GM12864 (cell line): ENCODE data around the gene ARHGAP22.

Experiments
- DNase-seq: peaks from one replicate; pipeline ENCODE4 v3.0.0-alpha.2; 2011; ENCODE audit warnings: low read depth
- H3K4me3 ChIP-seq: 2 replicates; pipeline ENCODE4 v1.5.1; 2011; ENCODE audit warnings: mild to moderate bottlenecking, low read depth, low read length, control low read depth
- TF ChIP-seq, protein P1 (sequence below): IDR thresholded peaks from 2 replicates; pipeline ENCODE4 v1.5.1; 2011; ENCODE audit warnings: low read depth, mild to moderate bottlenecking, moderate library complexity, low read length, control low read depth, inconsistent platforms; ENCODE audit errors: missing control alignments

The ARHGAP22 gene

GRCh38 chr10:48456361-48456804 lies 148.5 kb downstream of the ARHGAP22 start:
- TF ChIP-seq, protein P1, sequence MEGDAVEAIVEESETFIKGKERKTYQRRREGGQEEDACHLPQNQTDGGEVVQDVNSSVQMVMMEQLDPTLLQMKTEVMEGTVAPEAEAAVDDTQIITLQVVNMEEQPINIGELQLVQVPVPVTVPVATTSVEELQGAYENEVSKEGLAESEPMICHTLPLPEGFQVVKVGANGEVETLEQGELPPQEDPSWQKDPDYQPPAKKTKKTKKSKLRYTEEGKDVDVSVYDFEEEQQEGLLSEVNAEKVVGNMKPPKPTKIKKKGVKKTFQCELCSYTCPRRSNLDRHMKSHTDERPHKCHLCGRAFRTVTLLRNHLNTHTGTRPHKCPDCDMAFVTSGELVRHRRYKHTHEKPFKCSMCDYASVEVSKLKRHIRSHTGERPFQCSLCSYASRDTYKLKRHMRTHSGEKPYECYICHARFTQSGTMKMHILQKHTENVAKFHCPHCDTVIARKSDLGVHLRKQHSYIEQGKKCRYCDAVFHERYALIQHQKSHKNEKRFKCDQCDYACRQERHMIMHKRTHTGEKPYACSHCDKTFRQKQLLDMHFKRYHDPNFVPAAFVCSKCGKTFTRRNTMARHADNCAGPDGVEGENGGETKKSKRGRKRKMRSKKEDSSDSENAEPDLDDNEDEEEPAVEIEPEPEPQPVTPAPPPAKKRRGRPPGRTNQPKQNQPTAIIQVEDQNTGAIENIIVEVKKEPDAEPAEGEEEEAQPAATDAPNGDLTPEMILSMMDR = no peak
- no peak for DNase-seq
- H3K4me3 ChIP-seq = no peak overlapping the region

- TF ChIP-seq, protein P1 = no peak
- no peak for DNase-seq
- H3K4me3 ChIP-seq = no peak overlapping the region
Measured at GRCh38 chr10:48455392-48456151, 149.3 kb downstream of the ARHGAP22 start.

DNA sequence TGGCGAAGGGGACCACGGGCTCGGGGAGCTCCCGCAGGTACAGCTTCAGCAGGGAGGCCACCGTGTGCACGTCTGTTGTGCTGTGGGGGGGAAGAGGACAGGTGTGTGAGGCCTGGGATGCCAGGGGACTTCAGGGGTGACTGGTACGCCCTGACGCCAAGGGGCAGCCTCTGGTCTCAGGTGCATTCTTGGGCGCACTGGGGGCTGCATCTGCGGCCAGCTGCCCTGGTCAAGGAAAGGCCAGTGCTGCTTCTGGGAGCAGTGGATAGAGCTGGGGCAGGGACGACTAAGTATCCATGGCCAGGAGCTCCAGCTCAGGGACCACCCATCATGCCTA lies 149.8 kb downstream of the ARHGAP22 start:
- no peak for DNase-seq
- TF ChIP-seq, protein P1 = no peak
- H3K4me3 ChIP-seq = no peak overlapping the region

DNA sequence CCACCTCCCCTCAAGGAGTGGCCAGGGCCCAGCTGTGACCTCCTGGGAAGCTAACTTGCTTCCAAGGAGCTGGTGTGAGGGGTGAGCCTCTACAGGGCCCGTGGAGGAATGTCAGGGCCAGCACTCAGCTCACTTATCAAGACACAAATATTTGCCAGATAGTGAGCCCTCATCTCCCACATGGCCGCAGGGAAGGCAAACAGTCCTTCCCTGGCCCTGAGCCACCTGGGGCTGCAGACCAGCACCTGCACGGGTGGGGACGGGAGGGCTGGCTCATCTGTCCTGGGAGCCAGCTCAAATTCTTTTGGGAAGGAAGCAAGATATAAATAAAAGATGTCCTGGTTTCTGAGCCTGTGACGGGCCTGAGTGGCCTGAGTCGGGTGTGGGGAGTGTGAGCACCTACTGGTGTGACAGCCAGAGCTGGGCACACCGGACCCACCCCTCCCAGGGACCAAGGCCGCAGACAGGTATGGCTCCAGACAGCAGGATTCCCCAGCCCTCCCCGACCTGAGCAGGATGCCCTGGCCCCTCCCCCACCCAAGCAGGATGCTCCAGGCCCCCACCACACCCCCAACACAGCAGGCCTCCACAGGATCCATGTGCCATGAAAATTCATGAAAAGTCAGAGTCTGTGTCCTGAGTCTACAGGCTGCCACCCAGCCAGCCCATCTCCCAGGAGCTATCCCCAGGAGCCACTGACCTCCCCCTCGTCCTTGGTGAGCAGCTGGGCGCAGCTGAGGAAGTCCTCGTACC lies 150.4 kb downstream of the ARHGAP22 start:
- TF ChIP-seq, protein P1 = no peak
- DNase-seq = no peak
- H3K4me3 ChIP-seq = no peak overlapping the region

DNA sequence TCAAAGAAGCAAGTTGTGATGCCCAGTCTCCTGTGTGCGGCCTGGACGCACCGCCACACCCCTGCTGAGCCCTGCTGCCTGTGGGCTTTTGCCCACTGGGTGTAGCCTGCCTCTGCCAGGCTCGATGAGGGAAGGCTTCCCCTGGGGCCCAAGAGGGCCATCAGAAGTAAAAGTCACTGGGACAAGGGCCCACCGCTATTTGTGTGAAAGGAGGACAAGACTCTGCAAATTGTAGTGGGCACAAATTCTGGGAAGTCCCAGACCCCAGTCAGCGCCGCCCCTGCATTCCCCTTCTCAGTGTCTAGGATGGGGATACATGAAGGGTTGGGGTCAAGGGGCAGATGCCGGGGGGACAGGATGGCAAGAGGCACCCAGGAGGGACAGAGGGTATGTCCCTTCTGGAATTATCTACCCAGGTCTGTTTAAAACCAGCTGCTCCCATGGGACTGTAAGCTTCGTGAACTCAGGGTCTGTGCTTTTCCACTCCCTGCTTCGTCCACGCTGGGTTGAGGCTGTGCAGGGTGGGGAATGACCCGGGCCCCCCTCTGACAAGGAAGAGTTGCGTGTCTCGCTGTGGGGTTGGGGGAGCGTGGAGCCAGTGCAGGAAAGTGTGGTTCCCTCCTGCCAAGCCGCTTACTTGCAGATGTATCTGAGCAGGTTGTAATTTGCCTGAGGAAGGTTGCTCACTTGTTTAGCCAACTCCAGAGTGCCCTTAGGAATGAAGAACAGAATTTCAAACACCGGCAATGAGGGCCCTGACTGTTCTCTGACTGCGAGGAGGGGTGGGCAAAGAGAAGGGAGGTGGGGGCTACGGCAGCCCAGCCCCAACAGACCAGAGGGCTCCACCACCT lies 151.2 kb downstream of the ARHGAP22 start:
- TF ChIP-seq, protein P1 = no peak
- no peak overlapping the region for H3K4me3 ChIP-seq
- DNase-seq = no peak

DNA sequence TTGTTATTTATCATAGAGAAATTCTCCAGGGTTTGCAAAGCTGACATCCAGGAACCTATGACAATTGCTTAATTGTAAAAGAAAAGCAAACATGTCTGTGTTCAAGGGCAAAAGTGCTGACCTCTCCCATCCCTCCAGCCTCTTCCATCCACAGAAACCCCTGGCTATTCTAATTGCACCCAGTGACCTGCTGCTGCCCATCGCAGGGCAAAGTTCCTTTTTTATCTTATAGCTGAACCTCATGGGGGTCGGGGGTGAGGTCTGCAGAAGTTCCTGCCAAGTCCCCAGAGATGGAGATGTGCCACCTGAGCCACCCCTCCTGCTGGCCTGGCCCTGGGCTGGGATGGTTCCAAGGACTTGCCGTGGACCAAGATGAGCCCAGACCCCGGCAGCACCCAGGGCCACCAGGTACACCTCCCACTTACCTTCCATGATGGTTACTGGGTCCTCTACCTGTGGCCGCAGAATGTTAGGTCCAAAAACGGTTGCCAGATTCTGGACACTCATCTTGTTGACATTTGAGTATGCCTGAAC lies 151.9 kb downstream of the ARHGAP22 start:
- DNase-seq = no peak
- TF ChIP-seq, protein P1 = no peak
- no peak overlapping the region for H3K4me3 ChIP-seq
